SK-N-MC (cell line): ENCODE results near the gene RAB32.

Experiments
- DNase-seq: peaks from one replicate; pipeline ENCODE4 v3.0.0-alpha.2; 2011; ENCODE audit warnings: low read depth, low spot score
- H3K27ac ChIP-seq: fragments of 200-600 bp; sonication (generic); 2 replicates; pipeline ENCODE4 v1.5.1; 2016; ENCODE audit warnings: mixed run types
- H3K36me3 ChIP-seq: fragments of 200-600 bp; sonication (generic); 2 replicates; pipeline ENCODE4 v1.6.1; 2017; ENCODE audit warnings: antibody characterized with exemption, low read length, mixed read lengths; ENCODE audit not compliant: insufficient read depth
- H3K4me3 ChIP-seq: fragments of 200-600 bp; sonication (generic); 2 replicates; pipeline ENCODE4 v1.5.1; 2016
- H3K9ac ChIP-seq: fragments of 200-600 bp; sonication (generic); 2 replicates; pipeline ENCODE4 v1.8.0; 2017; ENCODE audit warnings: mixed run types, mixed read lengths; ENCODE audit not compliant: insufficient read length
- H3K9me3 ChIP-seq: fragments of 200-600 bp; sonication (generic); 2 replicates; pipeline ENCODE4 v1.6.1; 2017; ENCODE audit warnings: low read depth, mild to moderate bottlenecking, antibody characterized with exemption, low read length, moderate library complexity, mixed read lengths
- EZH2 ChIP-seq: fragments of 200-600 bp; sonication (generic); IDR thresholded peaks from one replicate; pipeline ENCODE4 v1.6.1; 2017; ENCODE audit warnings: antibody characterized with exemption
- FOXP2 ChIP-seq: optimal IDR thresholded peaks from 2 replicates; pipeline ENCODE3; 2011; ENCODE audit warnings: mild to moderate bottlenecking, moderate library complexity; ENCODE audit not compliant: insufficient read depth; ENCODE audit errors: extremely low read length, control extremely low read depth
- POLR2AphosphoS5 ChIP-seq: IDR thresholded peaks from 2 replicates; pipeline ENCODE4 v1.6.1; 2012; ENCODE audit warnings: mild to moderate bottlenecking, low read depth, low read length, borderline replicate concordance

The RAB32 gene

GRCh38 chr6:146543211-146543939 lies at the start of gene RAB32:
Gene RAB32 (plus strand): TSS chr6:146543833. CDS start chr6:146543872, 39 bp downstream.
- no peak within 1 kb of the TSS for H3K4me3 ChIP-seq
- no peak within 1 kb of the TSS for H3K27ac ChIP-seq
- no peak for DNase-seq

GRCh38 chr6:146498309-146498708 lies 45.3 kb upstream of the RAB32 start:
- no peaks in the 10 kb centered on the region for H3K36me3 ChIP-seq
- H3K4me3 ChIP-seq, result no peak overlapping the region
- DNase-seq, result no peak
- H3K9me3 ChIP-seq, result no peaks in the 10 kb centered on the region
- TF ChIP-seq POLR2AphosphoS5 (no peak), EZH2 (no peak), FOXP2 (no peak)
- H3K27ac ChIP-seq, result no peak overlapping the region
- no peak overlapping the region for H3K9ac ChIP-seq

More at GRCh38 chr6:146543211-146543939, at the start of gene RAB32:
- H3K9me3 ChIP-seq, result no peaks in the 10 kb centered on the region
- no peak within 1 kb of the TSS for H3K9ac ChIP-seq
- H3K36me3 ChIP-seq, result no peaks in the 10 kb centered on the region
- TF ChIP-seq POLR2AphosphoS5 (no peak), FOXP2 (no peak)

GRCh38 chr6:146503096-146503495 lies 40.5 kb upstream of the RAB32 start:
- TF ChIP-seq EZH2, result no peak
- no peak for TF ChIP-seq POLR2AphosphoS5
- no peak for TF ChIP-seq FOXP2
- no peak overlapping the region for H3K9ac ChIP-seq

GRCh38 chr6:146515212-146515611 lies 28.4 kb upstream of the RAB32 start:
- Histone ChIP-seq H3K27ac (no peak overlapping the region), H3K9me3 (no peaks in the 10 kb centered on the region), H3K36me3 (no peaks in the 10 kb centered on the region), H3K9ac (no peak overlapping the region), H3K4me3 (no peak overlapping the region)
- TF ChIP-seq FOXP2 (no peak), POLR2AphosphoS5 (no peak), EZH2 (no peak)
- no peak for DNase-seq

More at GRCh38 chr6:146503096-146503495, 40.5 kb upstream of the RAB32 start:
- Histone ChIP-seq H3K27ac (no peak overlapping the region), H3K36me3 (no peaks in the 10 kb centered on the region), H3K9me3 (no peaks in the 10 kb centered on the region), H3K4me3 (no peak overlapping the region)
- DNase-seq, result no peak

- Histone ChIP-seq H3K4me3 (no peak overlapping the region), H3K27ac (no peak overlapping the region), H3K36me3 (no peaks in the 10 kb centered on the region), H3K9ac (no peak overlapping the region), H3K9me3 (no peaks in the 10 kb centered on the region)
- no peak for TF ChIP-seq POLR2AphosphoS5
- no peak for TF ChIP-seq EZH2
- no peak for TF ChIP-seq FOXP2
- no peak for DNase-seq
Observed at GRCh38 chr6:146526192-146526591, 17.4 kb upstream of the RAB32 start.

GRCh38 chr6:146532702-146533101 lies 10.9 kb upstream of the RAB32 start:
- TF ChIP-seq POLR2AphosphoS5 (no peak), FOXP2 (no peak), EZH2 (no peak)
- no peaks in the 10 kb centered on the region for H3K9me3 ChIP-seq
- H3K27ac ChIP-seq, result no peak overlapping the region
- H3K4me3 ChIP-seq, result no peak overlapping the region
- DNase-seq, result no peak
- no peaks in the 10 kb centered on the region for H3K36me3 ChIP-seq
- no peak overlapping the region for H3K9ac ChIP-seq

GRCh38 chr6:146542881-146543210 lies 787 bp upstream of the RAB32 start:
- H3K4me3 ChIP-seq, result no peak overlapping the region
- H3K9ac ChIP-seq, result no peak overlapping the region
- no peak for DNase-seq
- H3K27ac ChIP-seq, result no peak overlapping the region
- H3K9me3 ChIP-seq, result no peaks in the 10 kb centered on the region
- H3K36me3 ChIP-seq, result no peaks in the 10 kb centered on the region
- no peak for TF ChIP-seq FOXP2
- no peak for TF ChIP-seq EZH2
- no peak for TF ChIP-seq POLR2AphosphoS5

GRCh38 chr6:146543940-146544615 lies 445 bp downstream of the RAB32 start:
- Histone ChIP-seq H3K9me3 (no peaks in the 10 kb centered on the region), H3K9ac (no peak overlapping the region), H3K27ac (no peak overlapping the region), H3K36me3 (no peaks in the 10 kb centered on the region), H3K4me3 (no peak overlapping the region)
- no peak for DNase-seq
- TF ChIP-seq EZH2, result no peak
- no peak for TF ChIP-seq POLR2AphosphoS5
- TF ChIP-seq FOXP2, result no peak

- DNase-seq, result no peak
- no peak for TF ChIP-seq EZH2
- TF ChIP-seq FOXP2, result no peak
- TF ChIP-seq POLR2AphosphoS5, result no peak
- Histone ChIP-seq H3K9ac (no peak overlapping the region), H3K4me3 (no peak overlapping the region), H3K9me3 (no peaks in the 10 kb centered on the region), H3K27ac (no peak overlapping the region), H3K36me3 (no peaks in the 10 kb centered on the region)
Observed at GRCh38 chr6:146544616-146545182, 1.1 kb downstream of the RAB32 start.
